ENCODE results near the gene ATF7IP.

- no peak for TF ChIP-seq ZFP30 (CRISPR knock-in tag; IDR thresholded peaks at IDR 0.05)
- TF ChIP-seq ESRRG (CRISPR knock-in tag; IDR thresholded peaks at IDR 0.05): no peak
- no peak for TF ChIP-seq RARB (CRISPR knock-in tag; IDR thresholded peaks at IDR 0.05)
- no peak for TF ChIP-seq TOX (CRISPR knock-in tag; IDR thresholded peaks at IDR 0.05; ENCODE audit: borderline replicate concordance)
Measured at GRCh38 chr12:14402697-14403096, 37.2 kb downstream of the ATF7IP start.

Measured in SK-N-SH treated with all-trans-retinoic acid at 6 μM for 48 hours (cell line).